ENCODE results near the gene IQGAP2. TPM values are rescaled to one million over a fixed set of nuclear protein-coding genes. Genes with fewer than 3 reads are reported as not detected.

Gene IQGAP2
- total RNA-seq, 4 donors from 2014 or later, result 46.8 to 121 (median 97.0) TPM

GRCh38 chr5:76376148-76376865 lies 26.8 kb upstream of the IQGAP2 start:
- Histone ChIP-seq H3K27me3 (no peaks in the 10 kb centered on the region), H3K9me3 (no peaks in the 10 kb centered on the region), H3K4me1 (peaks cover 3 to 34% (median 15%) of the 10 kb centered on the region in 4 donors), H3K36me3 (no peaks in the 10 kb centered on the region), H3K27ac (no peak overlapping the region), H3K4me3 (no peak overlapping the region)
- TF ChIP-seq POLR2AphosphoS5 (IDR thresholded peaks at IDR 0.05) (no peak), CTCF (IDR thresholded peaks at IDR 0.05) (no peak), EP300 (IDR thresholded peaks at IDR 0.05; ENCODE audit: low read depth) (no peak), POLR2A (IDR thresholded peaks at IDR 0.05) (no peak)
- intact Hi-C loops (cut with DNase I; ENCODE audit: low total_unique reads), result no loop called here
- DNase-seq, result no peak
- 85 to 90% methylated on average over 3 of the region's 3 CpGs for WGBS, 2 donors (ENCODE audit: low coverage in 1 of 2)
- in situ Hi-C loops (cut with MboI; ENCODE audit: low pct_ligation_motif_present in 1 of 4, low pct_unique_long_range_greater_than_20kb in 1 of 4, low sequenced_read_pairs in 3 of 4), result no loop called here

GRCh38 chr5:76376866-76377230 lies 26.2 kb upstream of the IQGAP2 start:
- Histone ChIP-seq H3K4me3 (no peak overlapping the region), H3K9me3 (no peaks in the 10 kb centered on the region), H3K27me3 (no peaks in the 10 kb centered on the region), H3K36me3 (no peaks in the 10 kb centered on the region), H3K4me1 (peaks cover 3 to 33% (median 15%) of the 10 kb centered on the region in 4 donors), H3K27ac (no peak overlapping the region)
- intact Hi-C loops (cut with DNase I; ENCODE audit: low total_unique reads) (no loop called here), in situ Hi-C loops (cut with MboI; ENCODE audit: low pct_ligation_motif_present in 1 of 4, low pct_unique_long_range_greater_than_20kb in 1 of 4, low sequenced_read_pairs in 3 of 4) (no loop called here)
- no peak for DNase-seq
- TF ChIP-seq EP300 (IDR thresholded peaks at IDR 0.05; ENCODE audit: low read depth), result no peak
- no peak for TF ChIP-seq CTCF (IDR thresholded peaks at IDR 0.05)
- TF ChIP-seq POLR2A (IDR thresholded peaks at IDR 0.05), result no peak
- no peak for TF ChIP-seq POLR2AphosphoS5 (IDR thresholded peaks at IDR 0.05)
- WGBS, 2 donors (ENCODE audit: low coverage in 1 of 2), result 85% methylated on average over 3 of the region's 3 CpGs; no CpG with 5 or more reads in 1 of the 2 donors

- DNase-seq, result no peak
- no peaks in the 10 kb centered on the region for H3K9me3 ChIP-seq
- in situ Hi-C loops (cut with MboI; ENCODE audit: low pct_ligation_motif_present in 1 of 4, low pct_unique_long_range_greater_than_20kb in 1 of 4, low sequenced_read_pairs in 3 of 4) (no loop called here), intact Hi-C loops (cut with DNase I; ENCODE audit: low total_unique reads) (no loop called here)
- TF ChIP-seq POLR2AphosphoS5 (IDR thresholded peaks at IDR 0.05) (no peak), EP300 (IDR thresholded peaks at IDR 0.05; ENCODE audit: low read depth) (no peak), CTCF (IDR thresholded peaks at IDR 0.05) (no peak), POLR2A (IDR thresholded peaks at IDR 0.05) (no peak)
- H3K36me3 ChIP-seq, result no peaks in the 10 kb centered on the region
- 86 to 94% methylated on average over 4 to 6 of the region's 6 CpGs for WGBS, 2 donors (ENCODE audit: low coverage in 1 of 2)
- H3K27me3 ChIP-seq, result no peaks in the 10 kb centered on the region
- peaks cover 3 to 25% (median 15%) of the 10 kb centered on the region in 4 donors for H3K4me1 ChIP-seq
- H3K27ac ChIP-seq, result no peak overlapping the region
- H3K4me3 ChIP-seq, result no peak overlapping the region
Measured at GRCh38 chr5:76378355-76378754, 24.7 kb upstream of the IQGAP2 start.

- Histone ChIP-seq H3K36me3 (no peaks in the 10 kb centered on the region), H3K27ac (peak overlapping the region in 2 of 4 donors; percentile 16 to 66), H3K27me3 (no peaks in the 10 kb centered on the region), H3K4me3 (no peak overlapping the region), H3K9me3 (no peaks in the 10 kb centered on the region), H3K4me1 (peaks cover 3 to 25% (median 15%) of the 10 kb centered on the region in 4 donors)
- no peak for TF ChIP-seq CTCF (IDR thresholded peaks at IDR 0.05)
- TF ChIP-seq POLR2AphosphoS5 (IDR thresholded peaks at IDR 0.05), result no peak
- TF ChIP-seq EP300 (IDR thresholded peaks at IDR 0.05; ENCODE audit: low read depth), result no peak
- TF ChIP-seq POLR2A (IDR thresholded peaks at IDR 0.05), result no peak
- no peak for DNase-seq
- in situ Hi-C loops (cut with MboI; ENCODE audit: low pct_ligation_motif_present in 1 of 4, low pct_unique_long_range_greater_than_20kb in 1 of 4, low sequenced_read_pairs in 3 of 4) (no loop called here), intact Hi-C loops (cut with DNase I; ENCODE audit: low total_unique reads) (no loop called here)
- WGBS, 2 donors (ENCODE audit: low coverage in 1 of 2), result 30 to 33% methylated on average over 4 to 5 of the region's 5 CpGs
Measured at GRCh38 chr5:76379316-76379715, 23.8 kb upstream of the IQGAP2 start.

All from transverse colon (tissue), 4 donors.